H54 (cell line): ENCODE results near the gene GRIK4.

ENCODE experiments used
- DNase-seq: peaks from one replicate; pipeline ENCODE4 v3.0.0; 2011; ENCODE audit warnings: low spot score, mixed read lengths; ENCODE audit not compliant: insufficient read length
- FAIRE-seq: peaks from 3 replicates; lab custom pipeline; 2011; peaks lifted over from hg19 to GRCh38; lab: Jason Lieb, UNC
- POLR2A ChIP-seq: IDR thresholded peaks from 2 replicates; pipeline ENCODE4 v1.6.1; 2011; ENCODE audit warnings: low read depth, mild to moderate bottlenecking, low read length

The GRIK4 gene

DNA sequence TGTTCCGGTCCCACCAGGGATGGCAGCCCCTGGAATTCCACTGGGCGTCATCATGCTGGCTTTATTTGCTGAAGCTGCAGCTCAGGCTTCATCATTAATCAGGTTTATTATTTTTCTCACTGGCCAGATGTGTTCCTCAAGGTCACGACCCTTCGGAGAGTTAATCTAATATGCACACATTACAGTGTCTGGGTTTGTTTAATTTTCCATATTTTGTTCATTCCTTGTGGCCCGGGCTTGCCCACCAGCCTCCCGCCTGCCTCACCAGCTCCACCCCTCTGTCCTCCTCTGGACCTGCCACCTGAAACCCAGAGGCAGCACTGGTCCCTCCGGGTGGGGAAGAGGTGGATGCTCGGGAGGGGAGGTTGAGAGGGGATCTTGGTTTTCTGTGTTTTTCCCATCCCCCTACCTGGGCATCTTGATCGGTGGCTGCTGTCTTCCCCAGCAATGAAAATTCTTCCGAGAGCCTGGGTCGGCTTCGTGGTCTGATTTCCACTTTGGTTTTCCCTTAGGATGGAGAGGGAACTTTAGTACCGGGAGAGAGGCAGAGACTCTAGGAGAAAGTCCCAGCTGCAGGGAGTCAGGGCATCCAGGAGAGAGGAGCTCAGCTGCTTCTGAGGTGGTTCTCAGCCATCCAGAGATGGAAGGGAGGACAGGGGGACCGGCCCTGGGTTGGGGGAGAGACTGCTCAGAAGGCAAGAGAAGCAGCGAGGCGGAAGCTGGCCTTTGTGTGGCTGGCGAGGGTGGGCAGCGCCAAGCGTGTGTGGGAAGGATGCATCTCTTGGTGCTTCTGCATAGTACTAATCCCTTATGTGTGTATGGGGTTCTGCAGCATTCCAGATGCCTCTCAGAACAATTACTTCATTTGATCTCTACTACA lies 2.1 kb downstream of the GRIK4 start:
- FAIRE-seq (no peak), DNase-seq (no peak)
- TF ChIP-seq POLR2A: no peak

DNA sequence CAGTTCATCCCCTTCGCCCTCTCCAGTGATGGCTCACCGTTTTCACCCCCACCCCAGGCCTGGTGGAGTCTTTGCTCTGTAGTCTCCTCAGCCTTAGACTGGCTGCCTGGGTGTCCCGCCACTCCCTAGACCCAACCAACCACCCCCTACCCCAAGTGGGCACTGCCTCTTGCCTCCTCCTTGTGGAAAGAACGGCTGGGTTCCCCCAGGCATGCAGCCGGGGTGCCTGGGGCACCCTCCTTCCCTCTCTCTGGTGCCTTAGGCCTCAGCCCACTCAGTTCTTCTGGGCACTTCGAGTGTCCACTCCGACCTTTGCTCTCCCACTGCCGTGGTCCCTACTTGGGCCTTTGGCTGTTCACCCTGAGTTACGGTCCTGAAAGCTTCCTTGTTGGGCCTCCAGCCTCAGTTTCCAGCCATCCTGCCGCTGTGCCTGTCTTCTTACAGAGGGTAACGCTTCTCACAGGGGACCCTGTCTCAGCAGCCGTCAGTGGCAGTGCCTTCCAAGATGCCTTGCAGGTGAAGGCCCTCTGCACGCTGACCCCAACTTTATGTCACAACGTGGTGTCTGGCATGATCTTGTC lies 3.1 kb downstream of the GRIK4 start:
- no peak for TF ChIP-seq POLR2A
- DNase-seq: no peak
- FAIRE-seq: no peak

DNA sequence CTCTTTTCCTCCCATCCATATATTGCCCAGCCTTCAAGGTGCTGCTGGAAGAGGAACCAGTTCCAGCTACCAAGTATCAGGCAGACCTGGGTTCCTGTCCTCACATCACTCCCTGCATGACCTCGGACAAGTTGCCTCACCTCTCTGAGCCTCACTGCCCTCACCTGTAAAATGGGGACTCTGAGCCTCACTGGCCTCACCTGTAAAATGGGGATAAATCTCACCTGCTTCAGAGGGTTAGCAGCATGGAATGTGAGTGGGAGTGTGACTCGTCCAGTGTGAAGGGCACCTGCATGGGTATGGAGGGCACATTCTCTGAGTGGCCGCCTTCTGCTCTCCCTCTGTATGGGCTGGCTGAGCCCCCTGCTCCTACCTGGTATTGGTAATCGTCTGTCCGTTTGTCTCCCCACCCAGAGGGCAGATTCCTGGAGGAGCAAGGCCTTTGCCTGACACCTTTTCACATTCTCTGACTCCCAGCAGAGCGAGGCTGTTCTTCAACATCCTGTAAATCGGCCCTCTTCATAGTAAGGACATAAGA lies 3.7 kb downstream of the GRIK4 start:
- FAIRE-seq (no peak), DNase-seq (no peak)
- no peak for TF ChIP-seq POLR2A

DNA sequence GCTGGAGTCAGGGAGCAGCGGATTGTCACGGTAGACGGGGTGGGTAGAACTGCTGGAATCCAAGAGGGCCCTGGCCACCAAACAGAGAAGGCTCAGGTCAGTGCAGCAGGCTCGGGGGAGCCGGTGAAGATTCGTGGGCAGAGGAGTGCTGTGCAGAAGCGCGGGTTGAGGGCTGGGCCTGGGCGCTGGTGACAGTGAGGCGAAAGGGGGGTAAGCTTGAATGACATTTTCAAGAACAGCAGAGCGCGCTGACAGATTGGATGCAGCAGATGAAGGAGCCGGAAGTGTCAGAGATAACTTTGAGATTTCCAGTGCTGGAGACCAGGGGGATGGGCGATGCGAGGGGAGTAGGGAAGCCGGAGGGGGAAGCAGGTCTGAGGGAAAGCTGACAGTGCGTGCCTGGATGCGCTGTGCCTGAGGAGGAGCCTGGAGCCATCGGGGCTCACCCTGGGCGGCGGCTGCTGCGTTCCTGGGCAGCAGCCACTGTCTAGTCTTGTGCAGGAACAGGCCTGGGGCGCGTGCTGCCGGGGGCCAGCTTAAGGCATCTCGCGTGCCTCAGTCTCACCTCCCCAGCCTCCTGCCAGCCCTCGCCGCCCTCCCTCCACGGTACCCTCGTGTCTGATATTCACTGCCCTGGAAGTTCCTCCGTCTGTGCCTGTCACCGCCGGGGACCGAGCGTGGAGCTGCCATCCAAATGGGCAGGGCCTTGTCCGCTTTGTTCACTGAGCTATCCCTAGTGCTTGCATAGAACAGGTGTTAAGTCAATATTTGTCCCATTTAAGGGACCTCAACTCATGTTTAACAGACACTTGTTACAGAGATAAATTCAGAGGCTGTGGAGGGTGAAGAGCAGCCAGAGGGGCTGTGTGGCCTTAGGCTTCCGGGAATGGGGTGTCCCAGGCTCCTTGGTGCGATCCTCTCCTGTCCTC lies 5.2 kb downstream of the GRIK4 start:
- DNase-seq: no peak
- no peak for TF ChIP-seq POLR2A
- no peak for FAIRE-seq

DNA sequence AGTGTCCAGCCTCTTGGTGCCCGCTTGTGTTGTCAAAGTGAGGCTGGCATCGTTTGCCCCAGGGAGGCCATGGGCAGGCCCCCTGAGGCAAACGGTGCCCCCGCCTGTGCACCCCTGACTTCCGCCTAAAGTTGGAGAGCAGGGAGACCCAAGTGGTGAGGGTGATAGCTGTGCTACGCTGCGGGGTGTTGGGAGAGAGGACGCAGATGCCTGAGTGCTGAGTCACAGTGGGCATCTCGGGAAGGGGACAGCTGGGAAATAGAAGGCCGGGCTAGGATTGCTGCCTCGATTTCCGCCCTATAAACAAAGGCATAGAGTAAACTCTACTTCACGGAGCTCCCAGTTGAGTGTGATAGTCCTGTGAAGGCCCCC lies 5.8 kb downstream of the GRIK4 start:
- FAIRE-seq: no peak
- DNase-seq: no peak
- no peak for TF ChIP-seq POLR2A

DNA sequence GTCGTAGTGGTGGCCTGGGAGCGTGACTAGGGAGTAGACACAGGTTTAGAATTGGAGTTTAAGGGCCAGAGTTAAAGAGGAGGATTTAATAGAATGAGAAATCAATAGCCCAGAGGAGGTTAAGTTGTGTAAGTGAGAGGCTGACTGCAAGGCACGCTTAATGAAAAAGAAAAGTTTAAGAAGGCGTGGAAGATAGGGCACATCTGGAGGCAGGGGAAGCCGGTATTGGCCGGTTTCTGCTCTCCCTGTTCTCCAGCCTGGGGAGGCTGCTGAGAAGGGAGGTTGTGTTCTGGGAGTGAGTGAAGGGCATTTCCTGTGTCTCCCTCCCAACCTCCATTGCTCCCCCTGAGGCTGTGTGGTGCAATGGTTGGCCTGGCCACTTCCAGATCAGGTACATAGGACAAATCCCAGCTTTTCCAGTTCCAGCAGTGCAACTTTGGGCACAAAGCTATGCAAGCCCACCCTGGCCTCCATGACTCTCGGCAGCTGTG lies 6.3 kb downstream of the GRIK4 start:
- DNase-seq (no peak), FAIRE-seq (no peak)
- no peak for TF ChIP-seq POLR2A

DNA sequence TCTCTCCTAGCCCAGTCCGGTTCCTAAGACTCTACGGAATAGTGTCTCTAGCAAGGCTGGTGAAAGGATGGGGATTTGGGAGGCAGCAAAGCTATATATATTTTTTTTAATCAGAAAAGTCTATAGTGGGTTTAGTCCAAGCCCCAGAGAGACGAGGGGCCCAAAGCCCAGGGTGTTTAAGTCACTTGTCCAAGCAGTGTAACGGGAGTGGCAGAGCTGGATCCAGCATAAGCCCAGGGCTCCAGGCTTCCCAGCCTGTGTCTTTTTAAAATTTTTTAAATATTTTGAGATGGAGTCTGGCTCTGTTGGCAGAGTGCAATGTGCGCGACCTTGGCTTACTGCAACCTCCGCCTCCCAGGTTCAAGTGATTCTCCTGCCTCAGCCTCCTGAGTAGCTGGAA lies 6.8 kb downstream of the GRIK4 start:
- FAIRE-seq: no peak
- DNase-seq: no peak
- no peak for TF ChIP-seq POLR2A

DNA sequence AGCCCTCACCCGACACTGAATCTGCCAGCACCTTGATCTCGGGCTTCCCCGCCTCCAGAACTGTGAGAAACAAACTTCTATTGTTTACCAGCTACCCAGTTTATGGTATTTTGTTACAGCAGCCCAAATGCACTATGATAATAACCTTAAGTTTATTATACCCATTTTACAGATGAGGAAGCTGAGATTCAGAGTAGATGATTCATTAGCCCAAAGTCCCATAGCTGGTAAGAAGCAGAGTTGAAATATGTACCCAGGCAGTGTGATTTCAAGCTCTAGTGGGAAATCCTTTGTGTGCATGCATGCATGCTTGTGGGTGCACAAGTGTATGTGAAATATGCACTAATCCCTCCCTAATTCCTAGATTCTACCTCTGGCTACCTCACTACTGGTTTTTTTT lies 7.9 kb downstream of the GRIK4 start:
- FAIRE-seq (no peak), DNase-seq (no peak)
- no peak for TF ChIP-seq POLR2A

DNA sequence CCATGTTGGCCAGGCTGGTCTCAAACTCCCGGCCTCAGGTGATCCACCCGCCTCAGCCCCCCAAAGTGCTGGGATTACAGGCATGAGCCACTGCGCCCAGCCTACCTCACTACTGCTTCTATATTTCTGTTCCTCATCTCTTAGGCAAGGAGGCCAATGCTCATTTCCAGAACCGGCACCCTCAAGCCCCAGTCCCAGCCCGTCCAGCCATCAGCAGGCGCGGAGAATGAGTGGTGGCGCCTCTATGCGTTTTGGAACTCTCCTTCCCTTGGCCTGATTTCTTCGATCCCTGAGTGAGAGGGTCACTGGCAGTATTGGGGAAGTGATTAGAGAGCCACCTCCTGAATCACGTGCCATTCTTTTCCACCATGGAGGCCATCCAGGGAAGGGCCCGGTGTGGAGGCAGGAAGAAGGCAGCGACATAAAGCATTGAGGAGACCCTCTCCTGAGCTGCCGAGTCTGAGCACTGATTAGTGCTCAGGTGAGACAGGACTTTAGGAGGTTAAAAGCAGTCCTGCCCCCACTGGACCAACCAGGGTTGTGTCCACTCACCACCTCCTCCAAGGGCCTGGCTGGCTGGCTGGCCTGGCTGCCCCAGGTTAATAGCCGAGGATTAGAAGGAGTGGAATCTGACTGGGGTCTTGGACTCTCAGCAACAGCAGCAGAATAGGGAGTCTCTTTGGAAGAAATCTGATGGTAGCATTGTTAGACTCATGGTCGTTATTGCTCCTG lies 8.7 kb downstream of the GRIK4 start:
- no peak for TF ChIP-seq POLR2A
- FAIRE-seq: no peak
- DNase-seq: no peak

DNA sequence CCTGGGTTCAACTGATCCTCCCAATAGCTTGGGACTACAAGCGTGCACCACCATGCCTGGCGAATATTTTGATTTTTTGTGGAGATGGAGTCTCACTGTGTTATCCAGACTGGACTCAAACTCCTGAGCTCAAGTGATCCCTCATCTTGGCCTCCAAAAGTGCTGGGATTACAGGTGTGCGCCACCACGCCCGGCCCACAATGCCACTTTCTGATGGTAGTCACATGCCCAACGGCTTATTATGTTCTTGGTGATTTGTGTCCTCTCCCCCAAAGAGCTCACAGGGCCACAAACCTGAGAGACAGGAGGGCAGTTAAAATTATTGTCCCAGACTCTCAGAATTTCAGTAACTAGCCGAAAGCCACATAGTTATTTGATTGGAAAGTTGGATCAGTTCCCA lies 9.6 kb downstream of the GRIK4 start:
- FAIRE-seq (no peak), DNase-seq (no peak)
- TF ChIP-seq POLR2A: no peak

DNA sequence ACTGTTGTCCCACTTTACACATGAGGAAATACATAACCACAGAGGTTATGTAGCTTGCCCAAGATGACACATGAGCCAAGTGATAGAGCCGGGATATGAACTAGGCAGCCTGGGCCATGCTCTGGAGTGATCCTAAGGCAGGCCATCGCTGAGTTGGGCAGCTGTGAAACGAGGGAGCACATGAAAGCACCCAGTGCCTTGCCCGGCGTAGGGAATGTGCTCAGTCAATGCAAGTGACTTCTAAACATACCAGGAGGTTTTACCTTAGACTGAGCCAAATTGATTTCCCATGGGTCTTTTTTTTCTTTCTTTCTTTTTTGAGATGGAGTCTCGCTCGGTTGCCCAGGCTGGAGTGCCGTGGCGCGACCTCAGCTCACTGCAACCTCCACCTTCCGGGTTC lies 10.5 kb downstream of the GRIK4 start:
- DNase-seq: no peak
- no peak for TF ChIP-seq POLR2A
- FAIRE-seq: no peak

DNA sequence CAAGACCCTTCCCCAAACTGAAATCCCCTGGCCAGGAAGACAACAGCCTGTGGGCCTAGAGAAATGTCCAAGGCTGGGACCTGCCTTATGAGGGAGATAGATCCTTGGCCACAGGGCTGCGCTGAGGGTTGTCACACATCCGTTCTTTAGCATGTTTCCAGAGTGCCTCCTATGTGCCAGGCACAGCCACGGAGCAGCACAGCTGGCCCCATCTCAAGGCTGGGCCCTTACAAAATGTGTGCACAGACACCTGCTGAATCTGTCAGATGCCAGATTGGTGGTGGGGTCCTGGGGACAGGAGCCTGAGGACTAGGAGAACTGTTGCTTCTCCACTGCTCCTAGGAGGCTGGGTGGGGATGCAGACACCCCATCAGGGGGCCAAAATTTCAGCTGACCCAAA lies 11.2 kb downstream of the GRIK4 start:
- no peak for DNase-seq
- no peak for FAIRE-seq
- TF ChIP-seq POLR2A: no peak

DNA sequence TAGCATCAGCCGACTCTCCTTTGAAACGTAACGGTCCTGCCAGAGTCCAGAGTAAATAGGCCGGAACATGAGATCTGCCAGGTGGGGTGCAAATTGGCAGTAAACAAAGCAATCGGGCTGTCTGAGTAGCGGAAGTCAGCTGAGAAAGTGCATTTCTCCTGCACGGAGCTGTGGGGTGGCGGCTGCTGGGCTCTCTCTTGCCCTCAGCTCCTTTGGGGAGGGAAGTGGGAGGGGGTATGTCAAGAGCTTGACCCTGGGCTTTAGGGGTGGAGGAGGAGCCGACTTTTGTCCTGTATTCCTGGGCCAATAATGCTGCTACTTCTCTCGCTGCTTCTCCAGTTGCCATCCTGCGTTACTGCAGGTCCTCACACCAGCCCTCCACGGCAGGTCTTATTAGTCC lies 11.6 kb downstream of the GRIK4 start:
- TF ChIP-seq POLR2A: no peak
- no peak for FAIRE-seq
- no peak for DNase-seq
